GM12878 (cell line): Measurements from ENCODE around the gene ADGRD2. TPM values are rescaled to one million over a fixed set of nuclear protein-coding genes. Genes with fewer than 3 reads are reported as not detected.
A peak's percentile ranks its signal among the peaks of the same experiment; 100 is the strongest.

Experiments used
- ATAC-seq: fragments of 200-7000 bp; cut with Tn5 transposase; 3 replicates; pipeline ENCODE4 v1.9.1; 2020; ENCODE audit warnings: mild to moderate bottlenecking, moderate library complexity
- BruUV-seq: library from RNA; stranded (reverse); fragments of 400-500 nt; replicated peaks from 2 replicates; lab custom pipeline; 2021; lab: Mats Ljungman, UMichigan
- CTCF ChIA-PET: fragments of 300-600 bp; sonication (Branson Sonifier 250); formaldehyde crosslinking; extraction: SDS; loops from one replicate; lab custom pipeline; 2021; ENCODE audit warnings: inconsistent platforms; lab: Yijun Ruan, JAX
- POLR2A ChIA-PET: fragments of 350-600 bp; formaldehyde crosslinking; extraction: SDS; loops from one replicate; lab custom pipeline; 2021; ENCODE audit warnings: inconsistent platforms; lab: Charles Lee
- RAD21 ChIA-PET: fragments of 300-600 bp; sonication (Branson Sonifier 250); formaldehyde crosslinking; loops from one replicate; lab custom pipeline; 2023; ENCODE audit warnings: antibody characterized with exemption; ENCODE audit not compliant: unreplicated experiment; lab: Charles Lee
- SMC1A ChIA-PET: fragments of 300-600 bp; sonication (Branson Sonifier 250); formaldehyde crosslinking; loops from one replicate; lab custom pipeline; 2023; ENCODE audit not compliant: unreplicated experiment, uncharacterized antibody; lab: Charles Lee
- DNase-seq: peaks from one replicate; pipeline ENCODE4 v3.0.0-alpha.2; 2011; ENCODE audit warnings: low read depth, low spot score
- FAIRE-seq: peaks from 3 replicates; lab custom pipeline; 2011; peaks lifted over from hg19 to GRCh38; lab: Jason Lieb, UNC
- H2AFZ ChIP-seq: 2 replicates; pipeline ENCODE4 v1.6.0; 2011; ENCODE audit warnings: low read depth, low read length, control low read depth; ENCODE audit not compliant: control insufficient read depth
- H3K27ac ChIP-seq: 2 replicates; pipeline ENCODE4 v1.5.1; 2011; ENCODE audit warnings: control low read depth; ENCODE audit not compliant: control insufficient read depth, insufficient read depth
- H3K27me3 ChIP-seq, 2 experiments: replicated peaks in 1 of 2; 2 replicates each; pipeline versions ENCODE4 v1.6.0 to v1.6.1; 2011; ENCODE audit warnings: low read length in 1 of 2; ENCODE audit not compliant: control insufficient read depth in 2 of 2, insufficient read depth in 2 of 2
- H3K36me3 ChIP-seq, 2 experiments: 2 replicates each; pipeline ENCODE4 v1.5.1; 2011; ENCODE audit warnings: low read length in 1 of 2; ENCODE audit not compliant: control insufficient read depth in 2 of 2, insufficient read depth in 2 of 2
- H3K4me1 ChIP-seq: 2 replicates; pipeline ENCODE4 v1.6.1; 2011; ENCODE audit warnings: mild to moderate bottlenecking, low read length, moderate library complexity, mixed read lengths; ENCODE audit not compliant: control insufficient read depth, insufficient read depth
- H3K4me2 ChIP-seq: 2 replicates; pipeline ENCODE4 v1.6.0; 2011; ENCODE audit warnings: control low read depth; ENCODE audit not compliant: control insufficient read depth, insufficient read depth
- H3K4me3 ChIP-seq: fragments of 200-600 bp; sonication (generic); 2 replicates; pipeline ENCODE4 v1.5.1; 2016
- H3K79me2 ChIP-seq: 2 replicates; pipeline ENCODE4 v1.6.0; 2011; ENCODE audit warnings: low read length; ENCODE audit not compliant: control insufficient read depth, insufficient read depth
- H3K9ac ChIP-seq: 2 replicates; pipeline ENCODE4 v1.8.0; 2011; ENCODE audit warnings: low read length, control low read depth, mixed read lengths; ENCODE audit not compliant: control insufficient read depth, insufficient read depth
- H3K9me3 ChIP-seq: replicated peaks from 3 replicates; pipeline ENCODE4 v1.5.1; 2011; ENCODE audit warnings: mild to moderate bottlenecking, low read length; ENCODE audit not compliant: control insufficient read depth, insufficient read depth
- H4K20me1 ChIP-seq: 2 replicates; pipeline ENCODE4 v1.6.0; 2011; ENCODE audit not compliant: control insufficient read depth, insufficient read depth
- BHLHE40 ChIP-seq, 2 experiments: fragments of 450-650 bp in 1 of 2; IDR thresholded peaks; 2 replicates each; pipeline ENCODE4 v1.6.1; 2011 to 2017; ENCODE audit warnings: low read depth in 2 of 2, borderline replicate concordance in 1 of 2, improper control_type of control experiment in 1 of 2, low read length in 1 of 2, mild to moderate bottlenecking in 1 of 2
- CHD2 ChIP-seq: IDR thresholded peaks from 2 replicates; pipeline ENCODE4 v1.6.1; 2011; ENCODE audit warnings: low read depth, low read length, improper control_type of control experiment, borderline replicate concordance
- GABPA ChIP-seq: IDR thresholded peaks from 2 replicates; pipeline ENCODE4 v1.6.1; 2014; ENCODE audit warnings: antibody characterized with exemption, low read depth, mild to moderate bottlenecking, inconsistent platforms
- HDGF ChIP-seq: fragments of 450-650 bp; IDR thresholded peaks from 2 replicates; pipeline ENCODE4 v1.6.1; 2016; ENCODE audit warnings: antibody characterized with exemption
- MEF2A ChIP-seq: IDR thresholded peaks from 2 replicates; pipeline ENCODE4 v1.6.1; 2011; ENCODE audit warnings: low read depth, mild to moderate bottlenecking, low read length, moderate library complexity; ENCODE audit not compliant: insufficient read depth
- MEF2B ChIP-seq: fragments of 450-650 bp; IDR thresholded peaks from 2 replicates; pipeline ENCODE4 v1.6.1; 2018; ENCODE audit warnings: mild to moderate bottlenecking, moderate library complexity; ENCODE audit not compliant: partially characterized antibody, poor library complexity, severe bottlenecking
- MYB ChIP-seq: fragments of 150-350 bp; IDR thresholded peaks from 2 replicates; pipeline ENCODE4 v1.6.1; 2014; ENCODE audit warnings: mild to moderate bottlenecking, low read depth, low read length, borderline replicate concordance
- POLR2A ChIP-seq: IDR thresholded peaks from 2 replicates; pipeline ENCODE4 v1.6.1; 2011; ENCODE audit warnings: low read depth, mild to moderate bottlenecking, low read length
- PRDM15 ChIP-seq: fragments of 450-650 bp; formaldehyde crosslinking; IDR thresholded peaks from 2 replicates; pipeline ENCODE4 v1.4.0; 2020; ENCODE audit warnings: mild to moderate bottlenecking, moderate library complexity
- ZBTB33 ChIP-seq: fragments of 450-650 bp; IDR thresholded peaks from 2 replicates; pipeline ENCODE4 v1.6.1; 2017; ENCODE audit warnings: mild to moderate bottlenecking
- ZNF274 ChIP-seq: IDR thresholded peaks from one replicate; pipeline ENCODE4 v1.8.0; 2011; ENCODE audit not compliant: insufficient read length, insufficient read depth
- WGBS: methylation state at CpG from one replicate; pipeline ENCODE4 v1.1.6; 2016; ENCODE audit warnings: low lambda C conversion rate; ENCODE audit not compliant: insufficient replicate concordance, insufficient coverage; ENCODE audit errors: missing lambda C conversion rate; 5-methylcytosine and 5-hydroxymethylcytosine counted together
- in situ Hi-C: fragments of 300-500 bp; cut with MboI; formaldehyde crosslinking; loops from 9 replicates; pipeline ENCODE4 v1.14.3; 2018; ENCODE audit warnings: mixed read lengths
- intact Hi-C: fragments of 100-400 bp; cut with micrococcal nuclease; formaldehyde crosslinking; loops from one replicate; pipeline ENCODE4 v1.14.2; 2022; ENCODE audit not compliant: unreplicated experiment
- polyA plus RNA-seq, 11 experiments: library from polyadenylated mRNA; depleted of rRNA in 4 of 11; unstranded in 6 of 11; stranded (reverse) in 5 of 11; fragments of >200 nt; fragmentation: Nextera tagmentation in 4 of 11; fragmentation: Illumina TruSeq in 1 of 11; extraction: Ambion mirVana in 4 of 11; extraction: Trizol in 1 of 11; gene quantifications; 1 replicate in 1 of 11; 2 replicates in 10 of 11; pipeline versions ENCODE4 v1.2.1 to v1.2.3, GENCODE V29; 2011 to 2016; ENCODE audit warnings: inconsistent platforms in 2 of 11, missing spikeins in 2 of 11, low read depth in 1 of 11
- total RNA-seq, 4 experiments: library from RNA; depleted of rRNA in 3 of 4; stranded (reverse); fragments of >200 nt in 3 of 4; fragmentation: Illumina TruSeq in 1 of 4; extraction: Trizol in 1 of 4; gene quantifications; 2 replicates each; pipeline versions ENCODE4 v1.2.1 to v1.2.3, GENCODE V29; 2013 to 2021

ADGRD2 gene
- total and polyA plus RNA-seq, 10 of the 15 experiments (the other 5 are each of a cell fraction or from before 2014, with no cell fraction given): not detected

- ChIA-PET POLR2A (no interaction called here), CTCF (no interaction called here), SMC1A (no interaction called here), RAD21 (no interaction called here)
- WGBS: 47% methylated on average over 22 of the region's 23 CpGs
- Histone ChIP-seq H3K27me3 (no peaks in the 10 kb centered on the region), H2AFZ (no peak overlapping the region), H3K79me2 (no peaks in the 10 kb centered on the region), H3K4me3 (no peak overlapping the region), H3K27ac (no peak overlapping the region), H4K20me1 (no peaks in the 10 kb centered on the region), H3K4me1 (no peaks in the 10 kb centered on the region), H3K9me3 (no peaks in the 10 kb centered on the region), H3K9ac (no peak overlapping the region), H3K36me3 (no peaks in the 10 kb centered on the region), H3K4me2 (no peak overlapping the region; the same call in 1 of the 2 replicates)
- FAIRE-seq: no peak
- no TSS peak for BruUV-seq
- DNase-seq: no peak
- in situ Hi-C loops (no loop called here), intact Hi-C loops (no loop called here)
- peak; percentile 35 for ATAC-seq
- TF ChIP-seq CHD2: no peak
These were observed 61.9 kb downstream of the ADGRD2 start for GRCh38 chr9:124511891-124512805.

- Histone ChIP-seq H3K4me2 (no peak overlapping the region), H3K36me3 (no peaks in the 10 kb centered on the region), H3K79me2 (no peaks in the 10 kb centered on the region), H3K4me1 (no peaks in the 10 kb centered on the region), H3K27me3 (no peaks in the 10 kb centered on the region), H4K20me1 (no peaks in the 10 kb centered on the region), H3K27ac (no peak overlapping the region), H3K9me3 (no peaks in the 10 kb centered on the region), H3K4me3 (no peak overlapping the region), H2AFZ (no peak overlapping the region), H3K9ac (no peak overlapping the region)
- CTCF ChIA-PET: no interaction called here
- in situ Hi-C loops: no loop called here
- no peak for FAIRE-seq
- POLR2A ChIA-PET: no interaction called here
- RAD21 ChIA-PET: no interaction called here
- SMC1A ChIA-PET: no interaction called here
- BruUV-seq: no TSS peak
- DNase-seq: no peak
- 44% methylated on average over 9 of the region's 9 CpGs for WGBS
- intact Hi-C loops: no loop called here
- no peak; the same call in 2 of the 3 replicates for ATAC-seq
- TF ChIP-seq PRDM15 (CRISPR knock-in tag) (no peak), MEF2A (no peak), GABPA (no peak), MYB (no peak), ZNF274 (no peak), HDGF (no peak), BHLHE40 (IDR thresholded peaks at IDR 0.05; ENCODE audit: borderline replicate concordance in 1 of 2, low read depth in 2 of 2, low read length in 1 of 2) (no peak), MEF2B (no peak), ZBTB33 (no peak), POLR2A (no peak)
These were observed 62.6 kb downstream of the ADGRD2 start for GRCh38 chr9:124512806-124513204.
